ENCODE data around the gene ARID4B.

ARID4B gene

DNA sequence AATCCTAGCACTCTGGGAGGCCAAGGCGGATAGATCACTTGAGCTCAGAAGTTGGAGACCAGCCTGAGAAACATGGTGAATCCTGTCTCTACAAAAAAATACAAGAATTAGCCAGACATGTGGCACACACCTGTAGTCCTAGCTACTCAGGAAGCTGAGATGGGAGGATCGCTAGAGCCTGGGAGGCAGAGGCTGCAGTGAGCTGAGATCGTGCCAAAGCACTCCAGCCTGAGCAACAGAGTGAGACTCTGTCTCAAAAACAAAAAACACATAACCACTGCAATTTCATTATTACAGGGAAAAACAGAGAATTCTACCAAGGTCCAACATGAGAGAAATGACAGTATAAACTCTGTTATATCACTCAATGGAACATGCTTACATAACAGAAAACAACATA lies 194.9 kb downstream of the ARID4B start:
- no peak for DNase-seq (ENCODE audit: low spot score)
- H3K27ac ChIP-seq = no peak overlapping the region
- CTCF ChIA-PET = no interaction called here
- TF ChIP-seq CTCF (conservative IDR thresholded peaks at IDR 0.05; ENCODE audit: low read depth) = no peak
- POLR2A ChIA-PET (ENCODE audit: low non-redundant PET) = no interaction called here

DNA sequence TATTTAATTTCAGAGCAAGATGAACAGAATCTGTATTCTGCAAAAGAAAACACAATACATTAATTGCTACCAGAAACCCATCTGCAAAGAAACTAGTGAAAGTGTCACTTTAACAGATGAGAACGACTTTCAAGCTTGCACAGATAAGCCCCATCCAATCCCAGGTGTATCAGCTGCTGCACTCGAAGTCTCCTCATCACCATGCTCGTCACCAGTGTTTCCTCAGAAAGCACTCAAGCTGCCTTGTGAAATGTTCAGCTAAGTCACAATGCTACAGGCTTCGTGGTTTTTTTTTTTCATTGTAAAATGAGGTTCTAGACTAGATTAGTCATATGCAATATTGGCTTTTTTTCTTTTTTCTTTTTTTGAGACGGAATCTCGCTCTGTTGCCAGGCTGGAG lies 196.0 kb downstream of the ARID4B start:
- DNase-seq (ENCODE audit: low spot score) = no peak
- ChIA-PET CTCF (no interaction called here), POLR2A (ENCODE audit: low non-redundant PET) (no interaction called here)
- H3K27ac ChIP-seq = no peak overlapping the region
- TF ChIP-seq CTCF (conservative IDR thresholded peaks at IDR 0.05; ENCODE audit: low read depth) = no peak

GRCh38 chr1:235130766-235131270 lies 197.2 kb downstream of the ARID4B start:
- DNase-seq (ENCODE audit: low spot score) = no peak
- POLR2A ChIA-PET (ENCODE audit: low non-redundant PET) = no interaction called here
- peak overlapping the region; percentile 26; the same call in 1 of the 2 replicates for H3K27ac ChIP-seq
- CTCF ChIA-PET = no interaction called here
- TF ChIP-seq CTCF (conservative IDR thresholded peaks at IDR 0.05; ENCODE audit: low read depth) = no peak

- ChIA-PET CTCF (no interaction called here), POLR2A (ENCODE audit: low non-redundant PET) (interaction anchor here (0.6 to 0.7 kb wide), 3 partner anchors 9 to 482 kb away, joined by 3 to 4 read pairs (median 3); no protein-coding TSS in a partner anchor)
- no peak for TF ChIP-seq CTCF (conservative IDR thresholded peaks at IDR 0.05; ENCODE audit: low read depth)
- DNase-seq (ENCODE audit: low spot score) = no peak
- no peak overlapping the region for H3K27ac ChIP-seq
Measured at GRCh38 chr1:235129774-235130570, 198.0 kb downstream of the ARID4B start.

DNA sequence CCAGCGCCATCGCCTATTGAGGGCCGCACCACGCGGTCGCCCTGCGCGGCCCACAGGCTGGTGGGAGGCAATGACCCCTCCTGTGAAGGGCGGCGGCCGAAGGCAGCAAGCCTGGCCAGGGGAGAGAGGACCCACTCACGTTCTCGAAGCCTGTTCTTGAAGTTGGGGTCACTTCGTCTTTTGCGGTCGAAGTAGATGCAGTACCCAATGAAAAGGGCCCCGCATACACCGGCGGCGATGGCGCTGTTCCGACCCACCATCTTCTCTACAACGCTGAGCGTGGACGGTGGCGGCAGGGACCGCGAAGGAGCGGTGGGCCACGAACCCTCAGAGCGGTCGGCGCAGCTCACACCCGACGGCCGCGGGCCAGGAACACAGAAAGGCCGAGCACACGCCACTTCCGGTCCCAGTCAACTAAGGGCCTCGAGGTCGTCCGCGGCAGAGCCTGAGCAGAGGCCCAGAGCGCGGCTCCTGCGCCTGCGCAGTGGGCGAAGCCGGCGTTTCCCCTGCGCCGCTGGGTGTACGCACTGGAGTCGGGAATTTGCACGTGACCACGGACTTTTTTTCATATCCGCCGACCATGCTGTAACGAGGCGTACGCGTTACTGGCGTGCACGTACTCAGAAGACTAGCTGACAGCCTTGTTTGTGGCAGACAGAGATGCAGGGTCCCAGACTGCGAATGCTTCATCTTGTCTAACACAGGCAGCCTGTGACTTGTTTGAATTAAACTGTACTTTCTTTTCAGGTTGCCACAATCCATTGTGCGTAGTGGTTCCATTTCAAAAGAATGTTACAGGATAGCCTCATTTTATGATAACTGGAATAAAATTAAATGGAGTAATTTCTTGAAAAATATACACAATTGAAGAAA lies 199.3 kb downstream of the ARID4B start, which contains the start of gene TOMM20:
Gene TOMM20, minus strand, starts transcription at position 382 of the 873 bp plus-strand sequence. Its CDS starts 122 bp downstream, at position 260.
- H3K27ac ChIP-seq = peak within 1 kb of the TSS; percentile 85
- ChIA-PET CTCF (interaction anchor here (0.6 kb wide), 1 partner anchor 514 kb away, joined by 3 read pairs; no protein-coding TSS in a partner anchor), POLR2A (ENCODE audit: low non-redundant PET) (interaction anchor here (0.5 to 0.6 kb wide), 2 partner anchors 30 to 302 kb away, joined by 4 read pairs; no protein-coding TSS in a partner anchor)
- peak; percentile 96 for DNase-seq (ENCODE audit: low spot score)
- no peak for TF ChIP-seq CTCF (conservative IDR thresholded peaks at IDR 0.05; ENCODE audit: low read depth)

Measured in RWPE1 (cell line).